ENCODE data around the gene FAM107B.

GRCh38 chr10:14660831-14661230 lies 113.9 kb downstream of the FAM107B start:
- TF ChIP-seq, protein P1, sequence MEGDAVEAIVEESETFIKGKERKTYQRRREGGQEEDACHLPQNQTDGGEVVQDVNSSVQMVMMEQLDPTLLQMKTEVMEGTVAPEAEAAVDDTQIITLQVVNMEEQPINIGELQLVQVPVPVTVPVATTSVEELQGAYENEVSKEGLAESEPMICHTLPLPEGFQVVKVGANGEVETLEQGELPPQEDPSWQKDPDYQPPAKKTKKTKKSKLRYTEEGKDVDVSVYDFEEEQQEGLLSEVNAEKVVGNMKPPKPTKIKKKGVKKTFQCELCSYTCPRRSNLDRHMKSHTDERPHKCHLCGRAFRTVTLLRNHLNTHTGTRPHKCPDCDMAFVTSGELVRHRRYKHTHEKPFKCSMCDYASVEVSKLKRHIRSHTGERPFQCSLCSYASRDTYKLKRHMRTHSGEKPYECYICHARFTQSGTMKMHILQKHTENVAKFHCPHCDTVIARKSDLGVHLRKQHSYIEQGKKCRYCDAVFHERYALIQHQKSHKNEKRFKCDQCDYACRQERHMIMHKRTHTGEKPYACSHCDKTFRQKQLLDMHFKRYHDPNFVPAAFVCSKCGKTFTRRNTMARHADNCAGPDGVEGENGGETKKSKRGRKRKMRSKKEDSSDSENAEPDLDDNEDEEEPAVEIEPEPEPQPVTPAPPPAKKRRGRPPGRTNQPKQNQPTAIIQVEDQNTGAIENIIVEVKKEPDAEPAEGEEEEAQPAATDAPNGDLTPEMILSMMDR (conservative IDR thresholded peaks at IDR 0.05) = no peak
- TF ChIP-seq ZFX (IDR thresholded peaks at IDR 0.05) = no peak
